ENCODE results near the gene EFCAB11. TPM values are rescaled to one million over a fixed set of nuclear protein-coding genes. Genes with fewer than 3 reads are reported as not detected.

Gene EFCAB11
- total RNA-seq, 1 experiment from 2014 or later: 14.3 TPM

GRCh38 chr14:89866458-89866857 is 88.1 kb downstream of the EFCAB11 start:
- DNase-seq (ENCODE audit: low spot score): no peak

- DNase-seq (ENCODE audit: low spot score): no peak
Measured at GRCh38 chr14:89865153-89865552, 89.4 kb downstream of the EFCAB11 start.

GRCh38 chr14:89862856-89863255 is 91.7 kb downstream of the EFCAB11 start:
- no peak for DNase-seq (ENCODE audit: low spot score)

GRCh38 chr14:89861630-89862029 is 92.9 kb downstream of the EFCAB11 start:
- no peak for DNase-seq (ENCODE audit: low spot score)

- no peak for DNase-seq (ENCODE audit: low spot score)
Measured at GRCh38 chr14:89858089-89858488, 96.4 kb downstream of the EFCAB11 start.

- DNase-seq (ENCODE audit: low spot score): no peak
Measured at GRCh38 chr14:89856871-89857345, 97.6 kb downstream of the EFCAB11 start.

GRCh38 chr14:89855961-89856656 is 98.4 kb downstream of the EFCAB11 start:
- DNase-seq (ENCODE audit: low spot score): peak; percentile 39

GRCh38 chr14:89853936-89854693 is 100.4 kb downstream of the EFCAB11 start:
- DNase-seq (ENCODE audit: low spot score): no peak

GRCh38 chr14:89851106-89851505 is 103.4 kb downstream of the EFCAB11 start:
- DNase-seq (ENCODE audit: low spot score): no peak

- DNase-seq (ENCODE audit: low spot score): no peak
Measured at GRCh38 chr14:89849931-89850330, 104.6 kb downstream of the EFCAB11 start.

- no peak for DNase-seq (ENCODE audit: low spot score)
Measured at GRCh38 chr14:89848165-89848564, 106.4 kb downstream of the EFCAB11 start.

- no peak for DNase-seq (ENCODE audit: low spot score)
Measured at GRCh38 chr14:89845346-89845745, 109.2 kb downstream of the EFCAB11 start.

GRCh38 chr14:89844508-89844907 is 110.0 kb downstream of the EFCAB11 start:
- DNase-seq (ENCODE audit: low spot score): no peak

- DNase-seq (ENCODE audit: low spot score): no peak
Measured at GRCh38 chr14:89842837-89843236, 111.7 kb downstream of the EFCAB11 start.

GRCh38 chr14:89841851-89842250 is 112.7 kb downstream of the EFCAB11 start:
- DNase-seq (ENCODE audit: low spot score): no peak

GRCh38 chr14:89836830-89837469 is 117.6 kb downstream of the EFCAB11 start:
- DNase-seq (ENCODE audit: low spot score): no peak

GRCh38 chr14:89833661-89834060 is 120.9 kb downstream of the EFCAB11 start:
- no peak for DNase-seq (ENCODE audit: low spot score)

GRCh38 chr14:89833120-89833532 is 121.4 kb downstream of the EFCAB11 start:
- no peak for DNase-seq (ENCODE audit: low spot score)

GRCh38 chr14:89828471-89829165 is 125.9 kb downstream of the EFCAB11 start:
- DNase-seq (ENCODE audit: low spot score): no peak

GRCh38 chr14:89827265-89827664 is 127.3 kb downstream of the EFCAB11 start:
- no peak for DNase-seq (ENCODE audit: low spot score)

GRCh38 chr14:89826596-89826995 is 127.9 kb downstream of the EFCAB11 start:
- DNase-seq (ENCODE audit: low spot score): no peak

GRCh38 chr14:89823743-89824142 is 130.8 kb downstream of the EFCAB11 start:
- DNase-seq (ENCODE audit: low spot score): no peak

All from H4 (cell line).